Uterus (tissue), 2 donors: Measurements from ENCODE around the gene FKBP11.

Source experiments
- POLR2A ChIP-seq, 2 donors: fragments of 450-650 bp; IDR thresholded peaks; one replicate each; pipeline ENCODE4 v1.6.1; 2016; ENCODE audit warnings: antibody characterized with exemption in 2 of 2, mild to moderate bottlenecking in 1 of 2, moderate library complexity in 1 of 2
- TF ChIP-seq, protein P1 (sequence below), 4 experiments: fragments of 200-600 bp in 2 of 4; fragments of 450-650 bp in 2 of 4; sonication (generic) in 2 of 4; IDR thresholded peaks; one replicate each; pipeline ENCODE4 v1.5.1; 2016 to 2019; ENCODE audit warnings: antibody characterized with exemption in 4 of 4, mild to moderate bottlenecking in 2 of 4, moderate library complexity in 1 of 4

DNA sequence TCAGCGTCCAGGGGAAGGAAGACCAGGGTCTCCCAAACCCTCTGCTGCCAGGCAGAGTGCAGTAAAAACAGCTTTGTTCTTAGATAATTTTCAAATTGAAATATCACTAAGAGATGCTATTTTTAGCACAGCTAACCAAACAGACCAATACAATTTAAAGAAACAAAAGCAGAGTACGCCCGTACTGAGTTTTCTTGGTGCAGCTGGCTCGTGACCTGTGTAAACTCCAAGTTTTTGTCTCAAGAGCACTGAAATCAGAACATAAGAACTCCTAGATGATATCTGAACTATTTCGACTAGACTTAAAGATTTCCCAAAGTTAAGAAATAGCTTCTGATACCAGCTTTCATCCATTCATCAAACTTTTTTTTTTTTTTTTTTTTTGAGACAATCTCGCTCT, 21.7 kb upstream of the FKBP11 start:
- no peak for TF ChIP-seq POLR2A (IDR thresholded peaks at IDR 0.05)
- TF ChIP-seq, protein P1, sequence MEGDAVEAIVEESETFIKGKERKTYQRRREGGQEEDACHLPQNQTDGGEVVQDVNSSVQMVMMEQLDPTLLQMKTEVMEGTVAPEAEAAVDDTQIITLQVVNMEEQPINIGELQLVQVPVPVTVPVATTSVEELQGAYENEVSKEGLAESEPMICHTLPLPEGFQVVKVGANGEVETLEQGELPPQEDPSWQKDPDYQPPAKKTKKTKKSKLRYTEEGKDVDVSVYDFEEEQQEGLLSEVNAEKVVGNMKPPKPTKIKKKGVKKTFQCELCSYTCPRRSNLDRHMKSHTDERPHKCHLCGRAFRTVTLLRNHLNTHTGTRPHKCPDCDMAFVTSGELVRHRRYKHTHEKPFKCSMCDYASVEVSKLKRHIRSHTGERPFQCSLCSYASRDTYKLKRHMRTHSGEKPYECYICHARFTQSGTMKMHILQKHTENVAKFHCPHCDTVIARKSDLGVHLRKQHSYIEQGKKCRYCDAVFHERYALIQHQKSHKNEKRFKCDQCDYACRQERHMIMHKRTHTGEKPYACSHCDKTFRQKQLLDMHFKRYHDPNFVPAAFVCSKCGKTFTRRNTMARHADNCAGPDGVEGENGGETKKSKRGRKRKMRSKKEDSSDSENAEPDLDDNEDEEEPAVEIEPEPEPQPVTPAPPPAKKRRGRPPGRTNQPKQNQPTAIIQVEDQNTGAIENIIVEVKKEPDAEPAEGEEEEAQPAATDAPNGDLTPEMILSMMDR (IDR thresholded peaks at IDR 0.05), result no peak
